Transverse colon (tissue), 4 donors: ENCODE results near the gene ITIH4.

Source experiments
- CTCF ChIP-seq, 5 experiments: fragments of 200-600 bp in 3 of 5; fragments of 450-650 bp in 2 of 5; sonication (generic) in 3 of 5; IDR thresholded peaks; 1 replicate in 2 of 5; 2 replicates in 3 of 5; pipeline ENCODE4 v1.5.1; 2016 to 2017; ENCODE audit warnings: antibody characterized with exemption in 5 of 5, inconsistent platforms in 3 of 5, mild to moderate bottlenecking in 2 of 5, moderate library complexity in 1 of 5
- EP300 ChIP-seq: sonication (generic); formaldehyde crosslinking; IDR thresholded peaks from one replicate; pipeline ENCODE4 v1.6.1; 2017; ENCODE audit warnings: antibody characterized with exemption, low read depth
- POLR2A ChIP-seq: fragments of 450-650 bp; IDR thresholded peaks from one replicate; pipeline ENCODE4 v1.6.1; 2016; ENCODE audit warnings: antibody characterized with exemption, mild to moderate bottlenecking, moderate library complexity
- POLR2AphosphoS5 ChIP-seq, 3 donors: sonication (generic); formaldehyde crosslinking; IDR thresholded peaks; one replicate each; pipeline ENCODE4 v1.6.1; 2016; ENCODE audit warnings: antibody characterized with exemption in 3 of 3

DNA sequence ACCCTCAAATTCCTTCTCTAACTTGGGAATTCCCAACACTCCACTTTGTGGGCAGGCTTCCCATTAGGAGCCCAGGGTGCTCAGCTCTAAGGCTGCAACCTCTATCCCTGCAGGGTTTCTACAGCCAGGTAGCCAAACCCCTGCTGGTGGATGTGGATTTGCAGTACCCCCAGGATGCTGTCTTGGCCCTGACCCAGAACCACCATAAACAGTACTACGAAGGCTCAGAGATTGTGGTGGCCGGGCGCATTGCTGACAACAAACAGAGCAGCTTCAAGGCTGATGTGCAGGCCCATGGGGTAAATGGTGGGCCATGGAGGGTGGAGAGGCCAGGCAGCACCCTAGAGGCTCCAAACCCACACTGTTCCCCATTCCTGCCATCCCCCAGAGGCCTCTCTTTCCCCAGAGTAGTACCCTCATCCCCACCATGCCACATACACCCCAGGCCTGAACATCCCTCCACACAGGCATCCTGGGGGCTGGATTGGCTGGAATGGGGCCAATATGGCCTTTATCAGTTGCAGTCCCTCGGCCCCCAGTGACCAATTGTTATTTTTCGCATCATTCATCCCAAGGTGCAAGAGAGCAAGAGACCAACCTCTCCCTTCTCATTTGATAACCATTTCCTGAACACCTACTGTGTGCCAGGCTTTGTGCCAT is 45.4 kb downstream of the ITIH4 start:
- TF ChIP-seq POLR2AphosphoS5 (IDR thresholded peaks at IDR 0.05) (no peak), CTCF (IDR thresholded peaks at IDR 0.05) (no peak), EP300 (no peak), POLR2A (no peak)
